COLO668 (cell line): ENCODE data around the gene ABCD2.
"Not testable (repeated sequence)": the region's sequence is repeated elsewhere in the genome, so short reads cannot be mapped to it uniquely, and the experiment has no call there.

Experiments
- DNase-seq: peaks from one replicate; lab custom pipeline; 2025; ENCODE audit not compliant: unreplicated experiment; lab: John Stamatoyannopoulos, UW

Gene ABCD2

DNA sequence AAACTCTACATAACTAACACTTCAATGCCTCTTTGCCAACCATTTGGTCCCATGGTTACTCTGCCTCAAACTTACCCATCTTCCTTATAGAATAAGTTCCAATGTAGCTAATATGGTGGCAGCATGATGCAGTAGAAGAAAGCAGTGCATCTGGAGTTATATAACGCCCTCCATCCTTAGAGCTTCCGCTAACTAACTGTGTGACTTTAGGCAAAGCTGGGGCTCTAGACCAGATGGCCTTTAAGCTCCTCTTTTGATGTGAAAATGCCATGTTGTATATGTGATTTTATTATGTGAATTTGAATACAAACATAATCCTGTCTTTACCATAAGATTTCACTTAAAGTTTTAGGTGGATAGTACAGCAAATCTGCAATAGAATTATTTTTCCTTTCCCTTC, 6.1 kb downstream of the ABCD2 start:
- DNase-seq = no peak

DNA sequence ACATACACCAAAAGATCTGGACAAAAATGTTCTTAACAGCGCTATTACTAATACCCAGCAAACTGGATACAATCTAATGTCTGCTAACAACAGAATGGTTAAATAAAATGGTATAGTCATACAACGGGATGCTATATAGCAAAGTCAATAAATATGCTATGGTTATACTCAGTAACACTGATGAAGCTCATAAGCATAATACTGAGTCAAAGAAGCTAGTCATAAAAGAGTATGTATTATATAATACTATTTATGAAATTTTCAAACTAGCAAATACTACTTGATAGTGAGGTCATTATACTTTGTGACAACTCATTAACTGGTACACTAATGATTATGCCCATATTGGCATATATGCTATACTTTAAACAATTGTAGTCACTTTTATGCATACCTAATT, 7.4 kb downstream of the ABCD2 start:
- no peak for DNase-seq

DNA sequence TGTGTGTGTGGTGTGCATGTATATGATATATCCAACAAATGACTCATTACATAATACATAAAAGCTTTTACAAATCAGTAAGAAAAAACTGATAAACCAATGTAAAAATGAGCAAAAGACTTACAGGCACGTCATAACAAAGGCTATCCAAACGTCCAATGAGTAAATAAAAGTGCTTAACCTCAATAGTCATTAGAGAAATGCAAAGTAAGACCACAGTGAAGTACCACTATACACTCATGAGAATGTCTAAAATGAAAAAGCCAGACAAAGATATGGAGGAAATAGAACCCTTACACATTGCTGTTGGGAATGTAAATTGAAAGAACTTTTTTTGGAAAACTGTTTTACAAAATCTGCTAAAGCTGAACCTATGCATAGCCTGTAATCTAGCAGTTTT, 7.8 kb downstream of the ABCD2 start:
- DNase-seq = no peak

DNA sequence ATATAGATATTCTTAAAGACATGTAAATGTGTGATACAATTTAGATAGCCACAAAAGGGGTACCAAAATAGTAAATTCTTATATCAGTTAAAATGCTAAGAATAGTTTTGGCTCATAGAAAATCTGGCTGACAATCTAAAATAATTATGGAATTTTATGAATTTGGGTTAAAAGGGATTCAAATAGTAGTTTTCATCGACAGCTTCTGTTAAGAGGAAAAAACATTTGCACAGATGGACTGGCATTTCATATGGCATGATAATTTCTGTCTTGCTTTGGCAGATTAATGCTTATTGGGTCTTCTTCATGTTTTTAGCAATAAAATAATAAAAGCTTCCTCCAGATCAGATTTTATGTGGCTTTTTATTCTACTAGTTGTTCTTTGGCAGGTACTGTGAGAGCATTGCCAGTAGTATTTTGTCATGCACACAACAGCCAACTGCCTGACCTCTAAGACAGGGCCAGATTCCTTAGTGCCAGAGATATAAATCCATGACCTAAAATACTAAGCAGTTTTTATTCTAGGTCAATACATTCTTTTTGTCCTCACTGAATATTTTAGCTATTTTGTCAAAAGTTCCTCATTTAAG, 9.1 kb downstream of the ABCD2 start:
- DNase-seq = no peak

DNA sequence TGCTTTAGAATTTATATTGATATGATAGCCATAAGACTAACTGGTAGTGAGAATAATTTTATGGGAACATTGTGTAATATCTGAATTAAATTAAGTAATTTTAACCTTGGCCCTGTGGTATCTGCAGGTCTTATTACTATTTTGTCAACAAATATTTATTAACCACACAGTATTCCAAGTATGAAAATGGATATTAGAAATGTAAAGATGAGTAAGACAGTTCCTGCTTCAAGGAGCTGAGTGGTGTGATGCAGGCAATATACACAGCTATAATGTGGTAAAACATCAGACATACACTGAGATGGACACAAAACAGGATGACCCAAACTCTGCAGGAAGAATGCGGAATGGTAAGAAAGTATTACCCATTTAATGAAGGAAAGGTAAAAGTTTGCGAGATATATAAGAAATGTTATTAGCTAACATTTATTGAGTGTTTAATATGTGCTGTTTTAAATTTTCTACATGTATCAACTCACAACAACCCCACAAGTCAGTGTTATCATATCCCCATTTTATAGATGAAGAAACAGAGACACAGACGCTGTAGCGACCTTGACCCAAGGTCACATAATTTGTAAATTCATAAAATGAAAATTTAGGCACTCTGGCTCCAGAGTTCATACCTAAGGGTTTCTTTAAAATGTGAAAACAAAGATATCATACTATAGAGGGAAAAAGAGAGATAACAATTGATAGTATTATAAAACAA, 12.7 kb downstream of the ABCD2 start:
- no peak for DNase-seq

DNA sequence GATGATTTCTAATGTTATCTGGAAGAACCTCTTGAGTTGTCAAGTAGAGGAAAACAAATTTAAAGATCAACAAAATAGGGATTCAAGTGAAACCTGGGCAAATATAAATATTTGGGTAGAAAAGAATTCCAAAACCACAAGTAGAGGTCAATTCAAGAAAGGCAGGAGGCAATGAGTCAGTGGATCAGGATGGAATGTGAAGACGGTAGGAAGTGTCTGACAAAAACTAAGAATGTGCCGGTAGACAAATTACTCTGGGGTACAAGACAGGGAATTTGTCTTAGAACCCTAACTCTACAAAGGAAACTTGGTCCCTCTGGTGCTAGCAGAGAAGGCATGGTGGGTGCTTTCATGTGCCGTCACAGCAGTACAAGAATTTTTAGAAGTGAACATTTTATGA, 13.6 kb downstream of the ABCD2 start:
- DNase-seq = no peak

DNA sequence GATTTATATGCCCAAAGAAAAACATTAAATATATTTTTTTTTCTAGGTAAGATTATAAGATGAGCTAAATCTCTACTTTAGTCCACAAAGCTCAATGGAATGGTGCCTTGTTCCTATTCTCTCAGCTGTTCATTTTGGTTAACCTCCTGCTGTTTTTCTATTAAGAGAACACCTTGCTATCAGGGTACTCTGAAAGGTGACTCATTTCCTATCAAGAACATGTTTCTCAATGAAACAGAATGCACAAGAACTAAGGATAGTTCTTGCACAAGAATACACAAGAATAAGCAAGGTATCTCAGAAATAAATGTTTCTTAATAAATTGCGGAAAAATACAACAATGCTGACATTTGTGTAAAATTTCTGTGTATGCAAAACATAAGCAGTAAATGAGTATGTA, 14.1 kb downstream of the ABCD2 start:
- no peak for DNase-seq

DNA sequence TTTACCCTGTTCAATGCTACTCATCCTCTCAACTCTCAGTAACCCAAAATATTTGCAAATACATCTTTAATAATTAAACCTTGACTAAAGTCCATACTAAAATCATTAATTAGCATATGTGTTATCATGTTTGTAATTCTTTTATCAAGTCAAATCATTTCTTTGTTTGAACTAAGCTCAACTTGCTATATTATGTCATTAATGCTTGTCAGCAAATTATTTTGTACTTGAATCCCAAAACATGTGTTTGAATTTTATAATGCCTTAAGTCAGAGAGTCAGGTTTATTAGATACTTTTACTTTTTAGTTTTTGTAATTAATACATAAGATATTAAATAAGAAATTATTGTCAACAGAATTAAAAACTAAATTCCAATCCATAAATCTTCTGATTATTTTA, 16.5 kb downstream of the ABCD2 start:
- DNase-seq = no peak

DNA sequence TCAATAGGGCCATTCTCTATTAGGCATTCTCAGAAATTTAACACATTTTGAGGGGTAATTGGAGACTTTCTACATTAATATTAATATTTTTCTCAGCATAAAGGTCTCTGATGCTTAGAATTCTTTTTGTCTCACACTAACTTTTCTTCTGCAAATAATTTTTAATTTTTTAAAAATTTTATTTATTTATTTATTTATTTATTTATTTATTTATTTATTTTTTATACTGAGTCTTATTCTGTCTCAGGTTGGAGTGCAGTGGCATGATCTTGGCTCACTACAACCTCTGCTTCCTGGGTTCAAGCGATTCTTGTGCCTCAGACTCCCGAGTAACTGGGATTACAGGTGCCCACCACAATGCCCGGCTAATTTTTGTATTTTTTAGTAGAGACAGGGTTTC, 17.7 kb downstream of the ABCD2 start:
- not testable (repeated sequence) for DNase-seq

DNA sequence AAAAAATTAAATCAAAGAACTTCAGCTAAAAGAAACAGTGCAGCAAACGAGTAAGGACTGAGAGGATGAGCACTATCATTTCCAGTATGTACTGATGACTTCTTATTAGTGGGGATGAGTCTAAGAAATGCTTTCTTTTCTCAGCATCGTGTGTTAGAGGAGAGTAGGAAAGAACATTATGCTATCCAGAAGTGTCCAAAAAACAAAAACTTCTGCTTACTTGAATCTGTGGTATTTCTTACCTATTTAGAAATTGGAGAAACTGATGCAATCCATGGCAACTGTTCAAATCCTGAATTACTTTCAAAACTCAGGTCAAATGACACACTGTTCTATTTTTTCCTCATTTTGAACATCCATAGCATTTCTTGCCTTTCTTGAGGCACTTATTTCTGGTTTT, 23.7 kb downstream of the ABCD2 start:
- DNase-seq = no peak

DNA sequence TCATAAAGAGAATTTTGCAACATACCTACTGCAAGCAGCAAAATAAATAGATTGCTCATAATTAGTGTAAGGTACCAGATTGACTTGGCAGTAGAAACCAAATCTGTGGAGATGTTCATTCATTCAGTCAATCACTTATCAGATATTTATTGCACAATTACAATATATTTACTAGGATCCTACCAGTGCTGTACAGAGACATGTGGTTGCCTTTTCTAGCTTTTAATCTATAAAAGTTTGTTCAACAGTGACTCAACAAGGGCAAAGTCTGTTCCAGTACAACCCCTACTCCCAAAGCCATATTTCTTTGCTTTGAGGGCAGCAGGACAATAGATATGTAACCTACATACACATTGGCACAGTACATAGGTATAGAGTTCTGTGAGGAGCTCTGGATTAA, 27.3 kb downstream of the ABCD2 start:
- DNase-seq = no peak

DNA sequence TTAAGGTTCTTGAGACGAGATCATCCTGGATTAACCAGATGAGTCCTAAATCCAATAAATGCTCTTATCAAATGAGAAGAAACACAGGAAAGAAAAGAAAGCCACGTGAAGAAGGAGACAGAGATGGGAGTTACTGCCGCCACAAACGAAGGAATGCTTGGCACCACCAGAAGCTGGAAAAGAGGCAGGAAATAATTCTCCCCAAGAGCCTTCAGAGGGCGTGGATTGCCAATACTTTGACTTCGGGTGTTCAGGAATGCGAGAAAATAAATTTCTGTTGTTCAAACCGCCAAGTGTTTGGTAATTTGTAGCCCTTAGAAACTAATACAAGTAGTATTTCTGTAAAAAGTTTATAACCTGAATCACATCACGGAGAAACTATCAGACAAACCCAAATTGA, 31.3 kb downstream of the ABCD2 start:
- DNase-seq = no peak

DNA sequence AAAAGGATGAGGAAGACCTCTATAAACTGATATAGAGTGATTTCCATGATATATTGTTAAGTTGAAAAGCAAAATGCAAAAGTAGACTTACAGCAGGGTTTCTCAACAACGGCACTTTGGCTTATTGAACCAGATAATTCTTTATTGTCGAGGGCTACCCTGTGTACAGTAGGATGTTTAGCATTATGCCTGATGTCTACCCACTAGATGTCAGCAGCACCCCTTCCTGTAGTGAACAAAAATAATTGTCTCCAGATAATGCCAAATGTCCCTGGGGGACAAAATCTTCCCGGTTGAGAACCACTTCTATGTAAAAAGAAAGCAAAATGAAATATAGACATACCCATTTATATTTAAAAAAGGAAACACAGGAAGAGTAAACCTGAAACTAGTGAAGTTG, 32.4 kb downstream of the ABCD2 start:
- no peak for DNase-seq

DNA sequence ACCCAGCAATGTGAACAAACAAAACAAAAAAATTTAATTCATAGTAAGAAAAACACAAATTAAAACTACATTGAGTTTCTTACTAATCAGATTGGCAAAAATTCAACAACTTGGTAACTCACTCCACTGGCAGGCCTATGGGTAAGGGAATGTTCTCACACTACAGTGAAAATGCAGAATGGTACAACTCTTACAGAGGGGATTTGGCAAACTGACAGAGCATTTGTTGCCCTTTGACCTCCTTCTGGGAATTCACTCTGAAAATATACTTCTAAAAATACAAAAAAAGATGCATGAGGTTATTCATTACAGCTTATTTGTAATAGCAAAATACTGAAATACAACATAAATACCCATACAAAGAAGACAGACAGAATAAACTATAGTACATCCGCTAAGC, 32.8 kb downstream of the ABCD2 start:
- no peak for DNase-seq

DNA sequence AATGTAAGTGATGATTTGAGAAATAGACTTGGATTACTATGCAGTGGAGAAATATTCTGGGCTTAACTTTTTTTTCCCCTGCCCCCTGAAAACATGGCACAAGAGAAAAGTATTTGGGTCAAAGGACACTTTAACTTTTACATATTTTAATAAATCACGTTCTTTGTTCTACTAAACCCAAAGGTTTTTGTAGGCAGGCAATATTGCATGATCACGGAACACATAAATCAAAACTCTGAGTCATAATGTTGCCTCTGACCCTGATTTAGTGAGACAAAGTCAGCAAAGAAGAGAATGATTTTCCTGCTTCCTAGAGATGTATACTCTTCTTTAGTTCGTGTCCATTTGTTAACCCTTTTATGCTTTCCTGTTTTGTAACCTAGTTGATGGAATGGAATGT, 38.0 kb downstream of the ABCD2 start:
- no peak for DNase-seq

DNA sequence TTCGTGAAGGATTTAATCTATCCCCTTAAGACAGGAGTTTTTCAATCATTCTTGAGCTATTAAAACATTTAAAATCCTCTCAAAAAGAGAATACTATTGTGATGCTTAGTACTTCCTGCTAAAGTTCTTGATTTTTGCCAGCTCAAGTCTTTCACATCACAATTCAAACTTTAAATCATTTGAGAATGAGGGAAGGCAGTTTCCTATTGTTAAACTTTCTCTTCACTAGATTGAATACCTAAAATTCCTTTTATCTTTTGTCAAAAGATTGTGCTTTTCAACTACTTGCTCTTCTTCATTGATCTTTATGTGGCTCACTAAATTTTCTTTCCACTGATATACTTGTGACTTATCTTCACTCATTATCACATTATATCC, 44.1 kb downstream of the ABCD2 start:
- no peak for DNase-seq

DNA sequence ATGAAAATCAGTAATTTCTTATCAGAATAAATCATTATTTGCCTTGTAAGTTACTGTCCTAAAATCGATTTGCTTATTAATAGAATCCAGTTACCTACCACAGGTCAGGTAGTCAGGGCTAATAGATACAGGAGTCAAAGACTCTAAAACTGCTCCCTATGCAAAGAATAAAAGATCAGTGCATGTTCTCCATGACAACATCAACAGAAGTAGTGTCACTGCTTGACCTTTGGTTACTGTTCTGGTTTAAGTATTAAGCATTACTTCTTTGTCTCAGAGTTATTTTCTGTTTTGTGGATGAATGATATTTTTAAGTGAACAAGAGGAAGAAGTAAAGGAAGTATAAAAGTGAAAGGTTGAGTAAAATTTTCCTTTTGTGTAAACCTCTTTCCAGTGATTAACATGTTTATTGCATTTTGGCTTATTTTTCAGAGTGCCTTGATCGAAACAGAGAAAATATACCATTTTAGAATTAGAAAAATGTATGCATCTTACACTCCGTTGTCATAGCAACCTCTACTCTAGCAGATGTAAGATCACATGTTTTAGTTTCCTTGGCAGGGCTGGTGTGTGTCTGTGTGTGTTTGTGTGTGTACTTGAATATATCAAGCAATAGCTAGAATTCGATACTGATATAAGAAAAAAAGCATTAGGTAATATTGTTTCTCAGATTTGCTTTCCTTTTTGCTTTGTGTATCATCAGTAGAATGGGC, 44.7 kb downstream of the ABCD2 start:
- DNase-seq = no peak

DNA sequence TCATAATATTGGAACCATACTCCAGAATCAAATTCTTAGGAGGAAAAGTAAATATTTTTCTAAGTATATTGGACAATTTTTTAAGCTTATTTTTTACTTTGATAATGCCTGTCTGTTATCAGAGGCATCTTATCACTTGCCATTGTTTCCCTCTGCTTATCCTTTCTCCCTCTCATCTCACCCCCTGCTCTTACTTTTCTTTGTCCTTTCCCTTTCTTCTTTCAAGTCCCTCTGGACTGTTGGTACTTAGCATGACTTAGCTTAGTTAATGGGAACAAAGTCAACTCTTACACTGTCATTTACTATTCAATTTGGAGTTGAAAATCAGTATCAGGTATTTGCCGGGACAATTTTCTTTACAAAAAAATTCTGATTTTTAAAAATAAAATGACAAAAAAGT, 45.2 kb downstream of the ABCD2 start:
- no peak for DNase-seq

DNA sequence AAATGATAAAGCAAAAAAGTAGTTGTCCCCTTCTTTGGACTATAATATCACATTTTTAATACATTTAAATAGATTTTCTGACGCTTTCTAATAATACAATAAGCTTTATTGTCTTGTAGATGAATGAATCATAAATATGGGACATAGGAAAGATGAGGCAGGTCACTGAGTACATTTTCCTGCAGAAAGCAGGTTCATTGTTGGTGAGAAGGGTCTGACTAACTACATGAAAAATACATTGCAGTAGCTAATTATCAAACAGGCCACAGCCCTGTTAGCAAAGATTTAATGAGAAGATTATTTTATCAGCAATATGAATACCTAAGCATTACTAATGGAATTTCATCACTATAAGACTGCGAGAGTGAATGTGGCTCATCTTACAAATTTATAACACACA, 45.6 kb downstream of the ABCD2 start:
- DNase-seq = no peak

DNA sequence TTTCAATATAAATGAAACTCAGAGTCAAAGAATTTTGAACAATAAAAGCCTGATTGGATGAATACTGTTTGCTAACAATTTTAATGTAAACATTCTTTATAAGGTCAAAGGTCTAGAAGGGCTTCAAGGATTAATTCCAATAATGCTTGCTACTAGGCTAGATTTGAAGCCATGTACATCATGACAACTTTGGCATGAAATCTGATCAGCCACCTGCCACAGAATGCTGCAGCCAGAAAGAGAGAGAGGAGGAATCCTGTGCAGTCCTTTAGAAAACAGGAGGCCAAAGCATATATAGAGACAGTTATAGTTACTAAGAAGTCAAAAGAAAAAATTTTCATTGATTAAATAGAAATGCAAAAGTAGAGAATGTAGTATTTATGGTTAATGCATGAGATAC, 47.1 kb downstream of the ABCD2 start:
- no peak for DNase-seq

DNA sequence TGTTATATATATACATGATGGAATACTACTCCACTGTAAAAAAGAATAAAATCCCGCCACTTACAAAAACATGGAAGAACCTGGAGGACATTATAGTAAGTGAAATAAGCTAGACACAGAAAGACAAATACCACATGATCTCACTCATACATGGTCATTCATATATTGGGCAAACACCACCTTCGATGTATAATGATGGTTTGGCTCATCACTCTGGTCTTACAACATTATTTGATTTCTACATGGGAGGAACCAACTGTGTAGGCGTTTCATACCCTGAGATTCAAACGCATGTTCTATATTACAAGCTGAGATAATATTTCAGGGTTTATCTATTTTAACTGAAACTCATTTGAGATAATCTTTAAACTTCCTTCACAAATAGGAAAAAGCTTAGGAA, 48.3 kb downstream of the ABCD2 start:
- DNase-seq = no peak

DNA sequence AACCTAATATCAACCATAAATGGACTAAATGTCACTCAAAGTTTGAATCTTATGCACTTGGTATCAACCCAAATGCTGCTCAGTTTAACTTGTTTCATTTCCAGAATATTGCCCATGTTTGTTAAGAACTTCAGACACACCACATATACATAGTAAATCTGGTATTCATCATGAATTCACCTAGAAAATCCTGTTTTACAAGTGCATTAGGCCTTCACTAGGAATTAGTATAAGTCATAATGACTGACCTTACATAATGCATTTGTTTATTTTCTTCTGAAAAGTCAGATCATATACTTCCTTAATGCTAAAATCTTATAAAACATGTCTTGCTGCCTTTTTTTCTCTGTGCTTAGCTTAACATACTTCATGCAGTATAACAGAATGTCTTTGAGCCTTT, 66.1 kb downstream of the ABCD2 start:
- no peak for DNase-seq

DNA sequence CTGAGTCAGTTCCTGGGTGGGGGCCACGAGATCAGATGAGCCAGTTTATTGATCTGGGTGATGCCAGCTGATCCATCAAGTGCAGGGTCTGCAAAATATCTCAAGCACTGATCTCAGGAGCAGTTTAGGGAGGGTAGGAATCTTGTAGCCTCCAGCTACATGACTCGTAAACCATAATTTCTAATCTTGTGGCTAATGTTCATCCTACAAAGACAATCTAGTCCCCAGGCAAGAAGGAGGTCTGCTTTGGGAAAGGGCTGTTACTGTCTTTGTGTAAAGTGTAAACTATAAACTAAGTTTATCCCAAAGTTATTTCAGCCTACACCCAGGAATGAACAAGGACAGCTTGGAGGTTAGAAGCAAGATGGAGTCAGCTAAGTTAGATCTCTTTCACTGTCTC, 75.4 kb downstream of the ABCD2 start:
- DNase-seq = not testable (repeated sequence)
